SK-N-SH (cell line): ENCODE results near the gene CTBP2.

Experiments used
- CHD2 ChIP-seq: fragments of 150-350 bp; IDR thresholded peaks from 2 replicates; pipeline ENCODE4 v1.6.1; 2018; ENCODE audit warnings: low read length; ENCODE audit not compliant: partially characterized antibody
- EP300 ChIP-seq, 2 experiments: IDR thresholded peaks; 2 replicates each; pipeline versions ENCODE4 v1.4.0 to v1.6.1; 2012; ENCODE audit warnings: borderline replicate concordance in 1 of 2, low read depth in 1 of 2, low read length in 1 of 2
- EZH2phosphoT487 ChIP-seq: fragments of 200-600 bp; sonication (generic); IDR thresholded peaks from 2 replicates; pipeline ENCODE4 v1.6.1; 2017; ENCODE audit warnings: low read depth, mixed run types, mild to moderate bottlenecking, antibody characterized with exemption, moderate library complexity, borderline replicate concordance
- FOXM1 ChIP-seq: IDR thresholded peaks from 2 replicates; pipeline ENCODE4 v1.4.0; 2012; ENCODE audit warnings: low read depth, mild to moderate bottlenecking
- SIN3A ChIP-seq: IDR thresholded peaks from 2 replicates; pipeline ENCODE4 v1.6.1; 2012; ENCODE audit warnings: low read depth, mild to moderate bottlenecking, low read length, moderate library complexity, borderline replicate concordance
- SMC3 ChIP-seq: IDR thresholded peaks from 2 replicates; pipeline ENCODE4 v1.6.1; 2012; ENCODE audit warnings: low read depth, low read length, improper control_type of control experiment
- TAF1 ChIP-seq: IDR thresholded peaks from 2 replicates; pipeline ENCODE4 v1.6.1; 2012; ENCODE audit warnings: low read depth, mild to moderate bottlenecking, low read length, moderate library complexity, borderline replicate concordance
- USF1 ChIP-seq: IDR thresholded peaks from 2 replicates; pipeline ENCODE4 v1.4.0; 2012; ENCODE audit warnings: low read depth, borderline replicate concordance
- YY1 ChIP-seq: IDR thresholded peaks from 2 replicates; pipeline ENCODE4 v1.4.0; 2012; ENCODE audit warnings: low read depth, mild to moderate bottlenecking
- ZBTB33 ChIP-seq: IDR thresholded peaks from 2 replicates; pipeline ENCODE4 v1.4.0; 2012; ENCODE audit warnings: low read depth, borderline replicate concordance
- TF ChIP-seq, protein P1 (sequence below): fragments of 200-600 bp; sonication (generic); IDR thresholded peaks from 2 replicates; pipeline ENCODE4 v1.6.1; 2017; ENCODE audit warnings: antibody characterized with exemption, mild to moderate bottlenecking, moderate library complexity
- TF ChIP-seq, protein P2 (sequence below): IDR thresholded peaks from 2 replicates; pipeline ENCODE4 v1.6.1; 2012; ENCODE audit warnings: mild to moderate bottlenecking, low read depth, low read length, moderate library complexity
- TF ChIP-seq, protein P3 (sequence below): fragments of 150-350 bp; IDR thresholded peaks from 2 replicates; pipeline ENCODE4 v1.6.1; 2017; ENCODE audit warnings: antibody characterized with exemption, low read length, low read depth, borderline replicate concordance

- TF ChIP-seq, protein P1, sequence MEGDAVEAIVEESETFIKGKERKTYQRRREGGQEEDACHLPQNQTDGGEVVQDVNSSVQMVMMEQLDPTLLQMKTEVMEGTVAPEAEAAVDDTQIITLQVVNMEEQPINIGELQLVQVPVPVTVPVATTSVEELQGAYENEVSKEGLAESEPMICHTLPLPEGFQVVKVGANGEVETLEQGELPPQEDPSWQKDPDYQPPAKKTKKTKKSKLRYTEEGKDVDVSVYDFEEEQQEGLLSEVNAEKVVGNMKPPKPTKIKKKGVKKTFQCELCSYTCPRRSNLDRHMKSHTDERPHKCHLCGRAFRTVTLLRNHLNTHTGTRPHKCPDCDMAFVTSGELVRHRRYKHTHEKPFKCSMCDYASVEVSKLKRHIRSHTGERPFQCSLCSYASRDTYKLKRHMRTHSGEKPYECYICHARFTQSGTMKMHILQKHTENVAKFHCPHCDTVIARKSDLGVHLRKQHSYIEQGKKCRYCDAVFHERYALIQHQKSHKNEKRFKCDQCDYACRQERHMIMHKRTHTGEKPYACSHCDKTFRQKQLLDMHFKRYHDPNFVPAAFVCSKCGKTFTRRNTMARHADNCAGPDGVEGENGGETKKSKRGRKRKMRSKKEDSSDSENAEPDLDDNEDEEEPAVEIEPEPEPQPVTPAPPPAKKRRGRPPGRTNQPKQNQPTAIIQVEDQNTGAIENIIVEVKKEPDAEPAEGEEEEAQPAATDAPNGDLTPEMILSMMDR, result no peak; the same call in 1 of the 2 replicates
- TF ChIP-seq USF1 (no peak), FOXM1 (no peak), SMC3 (no peak), TAF1 (no peak), CHD2 (no peak), ZBTB33 (no peak), EP300 (IDR thresholded peaks at IDR 0.05; ENCODE audit: borderline replicate concordance in 1 of 2, low read depth in 1 of 2, low read length in 1 of 2) (no peak), EZH2phosphoT487 (no peak), YY1 (no peak), SIN3A (no peak)
- TF ChIP-seq, protein P2, sequence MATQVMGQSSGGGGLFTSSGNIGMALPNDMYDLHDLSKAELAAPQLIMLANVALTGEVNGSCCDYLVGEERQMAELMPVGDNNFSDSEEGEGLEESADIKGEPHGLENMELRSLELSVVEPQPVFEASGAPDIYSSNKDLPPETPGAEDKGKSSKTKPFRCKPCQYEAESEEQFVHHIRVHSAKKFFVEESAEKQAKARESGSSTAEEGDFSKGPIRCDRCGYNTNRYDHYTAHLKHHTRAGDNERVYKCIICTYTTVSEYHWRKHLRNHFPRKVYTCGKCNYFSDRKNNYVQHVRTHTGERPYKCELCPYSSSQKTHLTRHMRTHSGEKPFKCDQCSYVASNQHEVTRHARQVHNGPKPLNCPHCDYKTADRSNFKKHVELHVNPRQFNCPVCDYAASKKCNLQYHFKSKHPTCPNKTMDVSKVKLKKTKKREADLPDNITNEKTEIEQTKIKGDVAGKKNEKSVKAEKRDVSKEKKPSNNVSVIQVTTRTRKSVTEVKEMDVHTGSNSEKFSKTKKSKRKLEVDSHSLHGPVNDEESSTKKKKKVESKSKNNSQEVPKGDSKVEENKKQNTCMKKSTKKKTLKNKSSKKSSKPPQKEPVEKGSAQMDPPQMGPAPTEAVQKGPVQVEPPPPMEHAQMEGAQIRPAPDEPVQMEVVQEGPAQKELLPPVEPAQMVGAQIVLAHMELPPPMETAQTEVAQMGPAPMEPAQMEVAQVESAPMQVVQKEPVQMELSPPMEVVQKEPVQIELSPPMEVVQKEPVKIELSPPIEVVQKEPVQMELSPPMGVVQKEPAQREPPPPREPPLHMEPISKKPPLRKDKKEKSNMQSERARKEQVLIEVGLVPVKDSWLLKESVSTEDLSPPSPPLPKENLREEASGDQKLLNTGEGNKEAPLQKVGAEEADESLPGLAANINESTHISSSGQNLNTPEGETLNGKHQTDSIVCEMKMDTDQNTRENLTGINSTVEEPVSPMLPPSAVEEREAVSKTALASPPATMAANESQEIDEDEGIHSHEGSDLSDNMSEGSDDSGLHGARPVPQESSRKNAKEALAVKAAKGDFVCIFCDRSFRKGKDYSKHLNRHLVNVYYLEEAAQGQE, result no peak
- TF ChIP-seq, protein P3, sequence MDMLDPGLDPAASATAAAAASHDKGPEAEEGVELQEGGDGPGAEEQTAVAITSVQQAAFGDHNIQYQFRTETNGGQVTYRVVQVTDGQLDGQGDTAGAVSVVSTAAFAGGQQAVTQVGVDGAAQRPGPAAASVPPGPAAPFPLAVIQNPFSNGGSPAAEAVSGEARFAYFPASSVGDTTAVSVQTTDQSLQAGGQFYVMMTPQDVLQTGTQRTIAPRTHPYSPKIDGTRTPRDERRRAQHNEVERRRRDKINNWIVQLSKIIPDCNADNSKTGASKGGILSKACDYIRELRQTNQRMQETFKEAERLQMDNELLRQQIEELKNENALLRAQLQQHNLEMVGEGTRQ, result no peak
Observed at GRCh38 chr10:125161707-125162119, 1.4 kb upstream of the CTBP2 start.
